Testis (tissue), 2 donors: ENCODE results near the gene NBDY.

ENCODE experiments used
- POLR2A ChIP-seq: fragments of 450-650 bp; IDR thresholded peaks from one replicate; pipeline ENCODE4 v1.6.1; 2017; ENCODE audit warnings: antibody characterized with exemption, mild to moderate bottlenecking, moderate library complexity
- TF ChIP-seq, protein P1 (sequence below), 3 experiments: fragments of 450-650 bp in 2 of 3; fragments of 200-600 bp in 1 of 3; sonication (generic) in 1 of 3; IDR thresholded peaks; one replicate each; pipeline ENCODE4 v1.5.1; 2016 to 2019; ENCODE audit warnings: antibody characterized with exemption in 3 of 3, mild to moderate bottlenecking in 2 of 3, moderate library complexity in 1 of 3

DNA sequence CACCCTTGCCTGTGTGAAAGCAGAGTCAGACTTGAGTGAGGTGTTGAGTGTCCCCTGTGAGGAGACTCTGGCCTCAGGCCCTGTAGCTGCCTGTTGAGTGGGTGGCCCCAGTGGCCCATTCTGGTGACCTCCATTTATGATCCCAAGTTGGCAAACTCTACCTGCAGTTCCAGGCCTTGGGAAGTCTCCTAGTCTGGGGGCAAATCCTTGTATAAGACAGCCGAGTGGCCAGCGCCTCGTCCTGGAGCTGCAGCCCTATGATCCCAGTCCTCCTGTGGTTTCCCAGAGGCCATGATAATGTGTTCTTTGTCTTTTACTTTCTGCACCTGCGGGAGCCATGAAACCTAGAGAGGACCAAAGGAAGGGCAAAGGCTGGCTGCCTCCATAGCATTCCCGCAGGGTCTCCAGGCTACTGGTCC is 58.7 kb downstream of the NBDY start:
- TF ChIP-seq, protein P1, sequence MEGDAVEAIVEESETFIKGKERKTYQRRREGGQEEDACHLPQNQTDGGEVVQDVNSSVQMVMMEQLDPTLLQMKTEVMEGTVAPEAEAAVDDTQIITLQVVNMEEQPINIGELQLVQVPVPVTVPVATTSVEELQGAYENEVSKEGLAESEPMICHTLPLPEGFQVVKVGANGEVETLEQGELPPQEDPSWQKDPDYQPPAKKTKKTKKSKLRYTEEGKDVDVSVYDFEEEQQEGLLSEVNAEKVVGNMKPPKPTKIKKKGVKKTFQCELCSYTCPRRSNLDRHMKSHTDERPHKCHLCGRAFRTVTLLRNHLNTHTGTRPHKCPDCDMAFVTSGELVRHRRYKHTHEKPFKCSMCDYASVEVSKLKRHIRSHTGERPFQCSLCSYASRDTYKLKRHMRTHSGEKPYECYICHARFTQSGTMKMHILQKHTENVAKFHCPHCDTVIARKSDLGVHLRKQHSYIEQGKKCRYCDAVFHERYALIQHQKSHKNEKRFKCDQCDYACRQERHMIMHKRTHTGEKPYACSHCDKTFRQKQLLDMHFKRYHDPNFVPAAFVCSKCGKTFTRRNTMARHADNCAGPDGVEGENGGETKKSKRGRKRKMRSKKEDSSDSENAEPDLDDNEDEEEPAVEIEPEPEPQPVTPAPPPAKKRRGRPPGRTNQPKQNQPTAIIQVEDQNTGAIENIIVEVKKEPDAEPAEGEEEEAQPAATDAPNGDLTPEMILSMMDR (IDR thresholded peaks at IDR 0.05) = no peak
- no peak for TF ChIP-seq POLR2A
